ENCODE data around the gene FKBP1B. TPM values are rescaled to one million over a fixed set of nuclear protein-coding genes. Genes with fewer than 3 reads are reported as not detected.
"Not testable (repeated sequence)": the region's sequence is repeated elsewhere in the genome, so short reads cannot be mapped to it uniquely, and the experiment has no call there.

The FKBP1B gene
- total and polyA plus RNA-seq, 10 donors: 2.4 to 5.1 (median 3.5) TPM

GRCh38 chr2:24105816-24106215, 56.3 kb downstream of the FKBP1B start:
- no peak overlapping the region for H3K4me3 ChIP-seq
- WGBS, 5 donors: 23 to 50% (median 49%) methylated on average over 2 of the region's 2 CpGs
- peaks cover 0 to 38% (median 6%) of the 10 kb centered on the region in 6 donors for H3K36me3 ChIP-seq

DNA sequence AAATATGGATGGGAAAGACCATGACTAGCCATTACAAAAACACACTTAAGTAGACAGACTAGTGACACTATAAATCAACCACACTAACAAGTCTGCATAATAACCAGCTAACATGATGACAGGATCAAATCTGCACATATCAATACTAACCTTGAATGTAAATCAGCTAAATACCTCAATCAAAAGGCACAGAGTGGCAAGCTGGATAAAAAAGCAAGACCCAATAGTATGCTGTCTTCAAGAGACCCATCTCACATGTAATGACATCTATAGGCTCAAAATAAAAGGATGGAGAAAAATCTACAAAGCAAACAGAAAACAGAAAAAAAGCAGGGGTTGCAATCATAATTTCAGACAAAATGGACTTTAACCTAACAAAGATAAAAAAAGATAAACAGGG, 57.2 kb downstream of the FKBP1B start:
- TF ChIP-seq POLR2A (IDR thresholded peaks at IDR 0.05): no peak
- TF ChIP-seq CTCF (IDR thresholded peaks at IDR 0.05 in 8 of 11, conservative IDR thresholded peaks at IDR 0.05 in 3 of 11): no peak
- TF ChIP-seq POLR2AphosphoS5 (IDR thresholded peaks at IDR 0.05): no peak

More at GRCh38 chr2:24105816-24106215, 56.3 kb downstream of the FKBP1B start:
- no peak overlapping the region for H3K27ac ChIP-seq
- H3K4me1 ChIP-seq: no peaks in the 10 kb centered on the region
- H3K9me3 ChIP-seq: peaks cover 0 to 33% (median 14%) of the 10 kb centered on the region in 8 donors
- no peak for TF ChIP-seq CTCF (IDR thresholded peaks at IDR 0.05 in 8 of 11, conservative IDR thresholded peaks at IDR 0.05 in 3 of 11)
- no peak for TF ChIP-seq POLR2A (IDR thresholded peaks at IDR 0.05)
- TF ChIP-seq POLR2AphosphoS5 (IDR thresholded peaks at IDR 0.05): no peak
- H3K27me3 ChIP-seq (replicated peaks in 1 of 7): no peaks in the 10 kb centered on the region
- DNase-seq: no peak
- intact Hi-C loops (cut with DNase I; ENCODE audit: low total_unique reads): no loop called here

GRCh38 chr2:24107336-24107735, 57.8 kb downstream of the FKBP1B start:
- no peak overlapping the region for H3K4me3 ChIP-seq
- H3K9me3 ChIP-seq: peaks cover 0 to 30% (median 14%) of the 10 kb centered on the region in 8 donors
- H3K27ac ChIP-seq: no peak overlapping the region
- WGBS, 5 donors: 41 to 100% (median 53%) methylated on average over 1 of the region's 1 CpG
- intact Hi-C loops (cut with DNase I; ENCODE audit: low total_unique reads): no loop called here
- TF ChIP-seq POLR2AphosphoS5 (IDR thresholded peaks at IDR 0.05) (no peak), CTCF (IDR thresholded peaks at IDR 0.05 in 8 of 11, conservative IDR thresholded peaks at IDR 0.05 in 3 of 11) (no peak), POLR2A (IDR thresholded peaks at IDR 0.05) (no peak)
- peaks cover 0 to 33% (median 3%) of the 10 kb centered on the region in 6 donors for H3K36me3 ChIP-seq
- no peaks in the 10 kb centered on the region for H3K4me1 ChIP-seq
- no peaks in the 10 kb centered on the region for H3K27me3 ChIP-seq (replicated peaks in 1 of 7)
- DNase-seq: no peak

More for the DNA sequence above, 57.2 kb downstream of the FKBP1B start:
- Histone ChIP-seq H3K27me3 (replicated peaks in 1 of 7) (no peaks in the 10 kb centered on the region), H3K27ac (no peak overlapping the region), H3K36me3 (peaks cover 0 to 34% (median 6%) of the 10 kb centered on the region in 6 donors), H3K9me3 (peaks cover 0 to 30% (median 14%) of the 10 kb centered on the region in 8 donors), H3K4me3 (no peak overlapping the region), H3K4me1 (no peaks in the 10 kb centered on the region)
- no peak for DNase-seq
- intact Hi-C loops (cut with DNase I; ENCODE audit: low total_unique reads): no loop called here

DNA sequence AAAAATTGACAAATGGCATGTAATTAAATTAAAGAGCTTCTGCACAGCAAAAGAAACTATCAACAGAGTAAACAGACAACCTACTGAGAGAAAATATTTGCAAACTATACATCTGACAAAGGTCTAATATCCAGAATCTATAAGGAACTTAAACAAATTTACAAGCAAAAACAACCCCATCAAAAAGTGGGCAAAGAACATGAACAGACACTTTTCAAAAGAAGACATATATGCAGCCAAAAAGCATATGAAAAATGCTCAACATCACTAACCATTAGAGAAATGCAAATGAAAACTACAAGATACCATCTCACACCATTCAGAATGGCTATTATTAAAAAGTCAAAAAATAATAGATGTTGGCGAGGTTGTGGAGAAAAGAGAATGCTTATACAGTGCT, 59.9 kb downstream of the FKBP1B start:
- Histone ChIP-seq H3K9me3 (peaks cover 0 to 34% (median 16%) of the 10 kb centered on the region in 8 donors), H3K36me3 (peaks cover 0 to 21% (median 0%) of the 10 kb centered on the region in 6 donors)
- H3K27ac ChIP-seq; H3K27me3 ChIP-seq (replicated peaks in 1 of 7); H3K4me1 ChIP-seq; DNase-seq; intact Hi-C loops (cut with DNase I; ENCODE audit: low total_unique reads); H3K4me3 ChIP-seq: not testable (repeated sequence)
- WGBS, 5 donors: 91 to 100% (median 95%) methylated on average over 1 of the region's 1 CpG

Data from spleen (tissue), 11 donors.